ENCODE measurements around the gene IDNK. TPM values are rescaled to one million over a fixed set of nuclear protein-coding genes. Genes with fewer than 3 reads are reported as not detected.

The IDNK gene
- polyA plus RNA-seq, 1 donor (not counting 4 experiments of a cell fraction or from before 2014, with no cell fraction given), result 2.6 TPM

- no peak overlapping the region for H3K4me3 ChIP-seq (ENCODE audit: control insufficient read depth in 2 of 3, extremely low read depth in 1 of 3, insufficient read depth in 2 of 3, low read depth in 1 of 3, low read length in 3 of 3)
- no peaks in the 10 kb centered on the region for H3K9me1 ChIP-seq (ENCODE audit: control insufficient read depth, extremely low read depth, insufficient read depth, low read length)
- no peak overlapping the region for H2AFZ ChIP-seq (ENCODE audit: control insufficient read depth, low read length)
- H3K36me3 ChIP-seq (ENCODE audit: control insufficient read depth in 2 of 2, extremely low read depth in 1 of 2, insufficient read depth in 2 of 2, low read length in 2 of 2), result peaks cover 7 to 14% of the 10 kb centered on the region in 2 experiments
- no peak overlapping the region for H3K4me2 ChIP-seq (ENCODE audit: control insufficient read depth, extremely low read depth, insufficient read depth, low read depth, low read length)
- peaks cover 5% of the 10 kb centered on the region for H3K4me1 ChIP-seq (ENCODE audit: control insufficient read depth, extremely low read depth, insufficient read depth, low read length)
- DNase-seq (ENCODE audit: low read depth, low spot score) (no peak), FAIRE-seq (no peak)
- dilution Hi-C loops (cut with MboI; ENCODE audit: extremely low pct_ligation_motif_present, low sequenced_read_pairs), result no loop called here
- H3K27ac ChIP-seq (ENCODE audit: control insufficient read depth, insufficient read depth, low read length), result no peak overlapping the region
- no peak for TF ChIP-seq CTCF (optimal IDR thresholded peaks at IDR 0.05 in 1 of 3, IDR thresholded peaks at IDR 0.05 in 1 of 3, conservative IDR thresholded peaks at IDR 0.05 in 1 of 3; ENCODE audit: extremely low read depth in 1 of 3, insufficient read depth in 2 of 3, low read length in 3 of 3)
- no peak for TF ChIP-seq EZH2 (IDR thresholded peaks at IDR 0.05; ENCODE audit: low read length)
- H3K27me3 ChIP-seq (ENCODE audit: control insufficient read depth, extremely low read depth, insufficient read depth, low read length), result no peaks in the 10 kb centered on the region
- no peak overlapping the region for H3K9ac ChIP-seq (ENCODE audit: control insufficient read depth, extremely low read depth, insufficient read depth, low read length)
- no peaks in the 10 kb centered on the region for H3K9me3 ChIP-seq (ENCODE audit: control insufficient read depth, low read depth, low read length)
- H4K20me1 ChIP-seq (ENCODE audit: control insufficient read depth, extremely low read depth, insufficient read depth, low read length), result peaks cover 2% of the 10 kb centered on the region
- H3K79me2 ChIP-seq (ENCODE audit: control insufficient read depth, insufficient read depth, low read length), result peaks cover 61% of the 10 kb centered on the region
Observed at GRCh38 chr9:83680233-83680632, 57.3 kb downstream of the IDNK start.

DNA sequence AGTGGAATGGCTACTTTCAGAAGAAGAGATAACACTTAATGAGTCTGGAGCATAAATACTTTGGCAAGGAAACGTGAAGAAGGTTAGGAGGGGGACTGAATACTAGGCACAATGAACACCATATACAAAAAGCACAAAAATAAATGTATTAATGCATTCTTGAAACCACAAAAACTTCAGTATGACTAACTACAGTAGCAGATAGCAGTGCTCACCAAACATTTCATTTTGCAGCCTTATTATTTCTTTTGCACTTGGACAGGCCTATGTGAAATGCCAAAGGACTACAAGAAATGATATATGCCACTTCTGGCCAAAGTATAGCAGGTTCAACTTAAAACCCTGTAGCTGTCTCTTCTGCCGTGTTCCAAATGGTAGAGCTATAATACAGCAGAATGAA lies 58.5 kb downstream of the IDNK start:
- Histone ChIP-seq H3K27ac (ENCODE audit: control insufficient read depth, insufficient read depth, low read length) (no peak overlapping the region), H3K9me1 (ENCODE audit: control insufficient read depth, extremely low read depth, insufficient read depth, low read length) (no peaks in the 10 kb centered on the region), H3K4me2 (ENCODE audit: control insufficient read depth, extremely low read depth, insufficient read depth, low read depth, low read length) (no peak overlapping the region), H3K4me3 (ENCODE audit: control insufficient read depth in 2 of 3, extremely low read depth in 1 of 3, insufficient read depth in 2 of 3, low read depth in 1 of 3, low read length in 3 of 3) (no peak overlapping the region), H3K9ac (ENCODE audit: control insufficient read depth, extremely low read depth, insufficient read depth, low read length) (no peak overlapping the region), H3K36me3 (ENCODE audit: control insufficient read depth in 2 of 2, extremely low read depth in 1 of 2, insufficient read depth in 2 of 2, low read length in 2 of 2) (peaks cover 7 to 14% of the 10 kb centered on the region in 2 experiments), H2AFZ (ENCODE audit: control insufficient read depth, low read length) (no peak overlapping the region), H3K27me3 (ENCODE audit: control insufficient read depth, extremely low read depth, insufficient read depth, low read length) (no peaks in the 10 kb centered on the region), H3K4me1 (ENCODE audit: control insufficient read depth, extremely low read depth, insufficient read depth, low read length) (peaks cover 8% of the 10 kb centered on the region), H4K20me1 (ENCODE audit: control insufficient read depth, extremely low read depth, insufficient read depth, low read length) (peaks cover 5% of the 10 kb centered on the region), H3K9me3 (ENCODE audit: control insufficient read depth, low read depth, low read length) (no peaks in the 10 kb centered on the region), H3K79me2 (ENCODE audit: control insufficient read depth, insufficient read depth, low read length) (peaks cover 71% of the 10 kb centered on the region)
- no peak for FAIRE-seq
- TF ChIP-seq CTCF (optimal IDR thresholded peaks at IDR 0.05 in 1 of 3, IDR thresholded peaks at IDR 0.05 in 1 of 3, conservative IDR thresholded peaks at IDR 0.05 in 1 of 3; ENCODE audit: extremely low read depth in 1 of 3, insufficient read depth in 2 of 3, low read length in 3 of 3), result no peak
- no peak for TF ChIP-seq EZH2 (IDR thresholded peaks at IDR 0.05; ENCODE audit: low read length)
- DNase-seq (ENCODE audit: low read depth, low spot score), result no peak
- dilution Hi-C loops (cut with MboI; ENCODE audit: extremely low pct_ligation_motif_present, low sequenced_read_pairs), result no loop called here

Data from keratinocyte (primary cell).